Heart right ventricle (tissue), 16 donors: Measurements from ENCODE around the gene ANAPC7. TPM values are rescaled to one million over a fixed set of nuclear protein-coding genes. Genes with fewer than 3 reads are reported as not detected.
"Not testable (repeated sequence)": the region's sequence is repeated elsewhere in the genome, so short reads cannot be mapped to it uniquely, and the experiment has no call there.

ENCODE experiments used
- ATAC-seq, 8 donors: fragments of 200-7000 bp; cut with Tn5 transposase; one replicate each; pipeline ENCODE4 v1.9.1; 2020; ENCODE audit warnings: mild to moderate bottlenecking in 8 of 8, moderate library complexity in 8 of 8, moderate number of reproducible peaks in 1 of 8
- DNase-seq, 2 donors: peaks; one replicate each; pipeline ENCODE4 v3.0.0-alpha.2; 2020
- H3K27ac ChIP-seq, 10 donors: fragments of 200-600 bp; sonication (generic) in 2 of 10; one replicate each; pipeline versions ENCODE4 v1.5.0 to v1.8.0; 2020 to 2022; ENCODE audit warnings: mild to moderate bottlenecking in 3 of 10
- H3K27me3 ChIP-seq, 7 donors: fragments of 200-600 bp; one replicate each; pipeline ENCODE4 v1.8.0; 2021 to 2022; ENCODE audit warnings: mild to moderate bottlenecking in 2 of 7
- H3K36me3 ChIP-seq, 9 donors: fragments of 200-600 bp; sonication (generic) in 1 of 9; one replicate each; pipeline versions ENCODE4 v1.5.0 to v1.8.0; 2020 to 2022; ENCODE audit warnings: mild to moderate bottlenecking in 2 of 9
- H3K4me1 ChIP-seq, 9 donors: fragments of 200-600 bp; sonication (generic) in 1 of 9; one replicate each; pipeline versions ENCODE4 v1.5.0 to v1.8.0; 2020 to 2022; ENCODE audit warnings: mild to moderate bottlenecking in 4 of 9
- H3K4me3 ChIP-seq, 10 donors: fragments of 200-600 bp; sonication (generic) in 2 of 10; one replicate each; pipeline versions ENCODE4 v1.5.0 to v1.8.0; 2020 to 2022; ENCODE audit warnings: mild to moderate bottlenecking in 7 of 10, moderate library complexity in 2 of 10
- H3K9me3 ChIP-seq, 11 donors: fragments of 200-600 bp in 10 of 11; sonication (generic) in 2 of 11; one replicate each; pipeline versions ENCODE4 v1.5.0 to v1.8.0; 2013 to 2022; ENCODE audit warnings: mild to moderate bottlenecking in 2 of 11, control low read depth in 1 of 11, moderate library complexity in 1 of 11
- WGBS, 2 donors: extraction: QIAGEN DNeasy Blood & Tissue Kit; methylation state at CpG; one replicate each; pipeline ENCODE4 v1.1.7; 2013; ENCODE audit warnings: inconsistent platforms in 1 of 2; 5-methylcytosine and 5-hydroxymethylcytosine counted together
- intact Hi-C, 10 donors: fragments of 100-400 bp; cut with DNase I; formaldehyde crosslinking; loops; one replicate each; pipeline versions ENCODE4 v1.11.1 to v1.14.2; 2022
- polyA plus RNA-seq, 2 donors: library from polyadenylated mRNA; stranded (reverse); fragments of 200-250 nt; gene quantifications; one replicate each; pipeline ENCODE4 v1.2.3, GENCODE V29; 2013
- total RNA-seq, 10 donors: library from RNA; stranded (reverse); fragmentation: NEBNext Ultra II Directional in 3 of 10; extraction: Animal tissue kit (Norgen Biotek cat#: 25700) in 3 of 10; gene quantifications; one replicate each; pipeline versions ENCODE4 v1.2.1 to v1.2.4, GENCODE V29; 2021 to 2023
- TF ChIP-seq, protein P1 (sequence below), 9 donors: fragments of 200-600 bp; sonication (generic) in 2 of 9; IDR thresholded peaks; one replicate each; pipeline versions ENCODE4 v1.5.0 to v1.8.0; 2021 to 2022; ENCODE audit warnings: antibody characterized with exemption in 9 of 9, mild to moderate bottlenecking in 5 of 9, moderate library complexity in 1 of 9
- donor health status: Arrhythmogenic right ventricular cardiomyopathy.
- donor health status: ischemic (EF 13 %, LVEDD 7.1; RV severe dilation, severe dysfunction).
- donor health status: healthy with polysubstance abuse.
- donor health status: DM: no; HTN: yes; CAD: no.
- donor health status: DM: no; HTN: no; CAD: no.
- donor health status: ischemic (EF 25% LVEDD 6.9; RV normal size, moderate dysfunction).
- donor health status: ischemic (EF 25% LVEDD 5.7; RV mildly dilated, moderate dysfunction).
- donor health status: healthy.
- donor health status: DM: yes; HTN: yes; CAD: no.
- donor health status: Ischemic cardiomyopathy.
- donor health status: ischemic (EF 35%, LVEDD 5.7; RV mildly dilated, moderate dysfunction).
- donor health status: nonischemic (EF 11% LVEDD 7.7; RV severe dilation, severe dysfunction).
- donor health status: DM: yes; HTN: yes; CAD: no.
- donor health status: PGD.
- donor health status: ischemic (EF 29% LVEDD 5.4; RV normal size, mild dysfunction).
- donor health status: nonischemic (EF 23%, LVEDD 6.1; RV moderate dilation, normal function).

The ANAPC7 gene
- total and polyA plus RNA-seq, 12 donors: 28.9 to 54.6 (median 35.3) TPM

DNA sequence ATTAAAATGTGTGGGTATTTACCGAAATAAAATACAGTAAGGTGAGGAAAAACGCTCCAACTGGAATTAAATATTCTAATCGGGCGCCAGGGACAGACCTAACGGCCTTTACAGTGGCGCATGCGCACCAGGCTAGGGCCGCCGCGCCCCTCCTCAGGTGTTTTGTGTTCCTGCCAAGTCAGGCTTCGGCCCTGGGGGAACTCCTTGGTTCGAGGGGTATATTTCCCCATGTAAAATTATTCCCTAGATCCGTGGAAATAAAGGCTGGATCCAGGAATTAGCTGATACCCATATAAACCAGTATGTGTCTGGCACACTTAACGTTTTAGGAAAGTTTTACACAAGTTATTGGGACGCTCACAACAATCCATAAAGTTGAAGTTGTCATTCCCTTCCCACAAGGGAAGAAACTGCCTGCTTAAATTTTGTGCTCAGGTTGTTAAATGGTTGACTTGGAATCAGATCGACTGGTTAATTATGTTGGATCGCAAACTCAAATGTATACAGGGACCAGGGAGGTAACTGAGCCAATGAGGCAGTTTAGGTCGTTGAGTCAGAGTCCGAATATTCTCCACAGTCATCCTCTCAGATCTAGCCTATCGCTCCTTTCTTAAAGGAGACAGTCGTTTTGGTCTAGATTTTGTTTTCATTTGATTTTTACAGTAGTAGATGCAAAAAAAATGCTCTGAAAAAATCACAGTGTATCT lies 621 bp upstream of the ANAPC7 start:
- intact Hi-C loops: no loop called here
- DNase-seq: peak; percentile 73 to 77
- Histone ChIP-seq H3K9me3 (no peaks in the 10 kb centered on the region), H3K4me3 (peak overlapping the region; percentile 75 to 99 (median 90)), H3K27me3 (no peaks in the 10 kb centered on the region), H3K27ac (peak overlapping the region; percentile 90 to 99 (median 94)), H3K36me3 (peaks cover 0 to 21% (median 12%) of the 10 kb centered on the region in 9 donors), H3K4me1 (peaks cover 3 to 28% (median 16%) of the 10 kb centered on the region in 9 donors)
- ATAC-seq: peak; percentile 62 to 90 (median 81)
- TF ChIP-seq, protein P1, sequence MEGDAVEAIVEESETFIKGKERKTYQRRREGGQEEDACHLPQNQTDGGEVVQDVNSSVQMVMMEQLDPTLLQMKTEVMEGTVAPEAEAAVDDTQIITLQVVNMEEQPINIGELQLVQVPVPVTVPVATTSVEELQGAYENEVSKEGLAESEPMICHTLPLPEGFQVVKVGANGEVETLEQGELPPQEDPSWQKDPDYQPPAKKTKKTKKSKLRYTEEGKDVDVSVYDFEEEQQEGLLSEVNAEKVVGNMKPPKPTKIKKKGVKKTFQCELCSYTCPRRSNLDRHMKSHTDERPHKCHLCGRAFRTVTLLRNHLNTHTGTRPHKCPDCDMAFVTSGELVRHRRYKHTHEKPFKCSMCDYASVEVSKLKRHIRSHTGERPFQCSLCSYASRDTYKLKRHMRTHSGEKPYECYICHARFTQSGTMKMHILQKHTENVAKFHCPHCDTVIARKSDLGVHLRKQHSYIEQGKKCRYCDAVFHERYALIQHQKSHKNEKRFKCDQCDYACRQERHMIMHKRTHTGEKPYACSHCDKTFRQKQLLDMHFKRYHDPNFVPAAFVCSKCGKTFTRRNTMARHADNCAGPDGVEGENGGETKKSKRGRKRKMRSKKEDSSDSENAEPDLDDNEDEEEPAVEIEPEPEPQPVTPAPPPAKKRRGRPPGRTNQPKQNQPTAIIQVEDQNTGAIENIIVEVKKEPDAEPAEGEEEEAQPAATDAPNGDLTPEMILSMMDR (IDR thresholded peaks at IDR 0.05): no peak
- WGBS, 2 donors: 21 to 23% methylated on average over 21 of the region's 21 CpGs

DNA sequence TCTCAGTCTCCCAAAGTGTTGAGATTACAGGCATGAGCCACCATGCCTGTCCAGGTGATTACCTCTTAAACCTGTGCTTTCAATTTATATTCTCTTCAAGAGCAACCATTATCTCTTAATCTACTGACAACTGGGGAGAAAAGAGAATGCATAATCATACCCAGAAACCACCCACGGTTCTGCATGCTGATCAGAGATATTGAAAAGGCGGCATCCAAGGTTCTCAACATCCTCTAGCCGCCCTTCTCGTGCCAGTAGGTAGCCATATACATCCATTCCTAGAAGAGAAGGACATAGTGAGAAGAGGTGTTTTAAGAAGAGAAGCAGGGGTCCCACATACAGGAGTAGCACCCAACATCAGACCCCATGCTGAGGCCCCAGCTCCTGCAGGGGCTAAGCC lies 20.8 kb downstream of the ANAPC7 start:
- DNase-seq: no peak
- no peak for ATAC-seq
- 94 to 97% methylated on average over 4 of the region's 4 CpGs for WGBS, 2 donors
- Histone ChIP-seq H3K36me3 (peaks cover under 1 to 97% (median 74%) of the 10 kb centered on the region in 9 donors), H3K4me3 (no peak overlapping the region), H3K9me3 (no peaks in the 10 kb centered on the region), H3K4me1 (peaks cover 0 to 27% (median 0%) of the 10 kb centered on the region in 9 donors), H3K27me3 (no peaks in the 10 kb centered on the region), H3K27ac (no peak overlapping the region)
- intact Hi-C loops: no loop called here
- TF ChIP-seq, protein P1 (IDR thresholded peaks at IDR 0.05): no peak

DNA sequence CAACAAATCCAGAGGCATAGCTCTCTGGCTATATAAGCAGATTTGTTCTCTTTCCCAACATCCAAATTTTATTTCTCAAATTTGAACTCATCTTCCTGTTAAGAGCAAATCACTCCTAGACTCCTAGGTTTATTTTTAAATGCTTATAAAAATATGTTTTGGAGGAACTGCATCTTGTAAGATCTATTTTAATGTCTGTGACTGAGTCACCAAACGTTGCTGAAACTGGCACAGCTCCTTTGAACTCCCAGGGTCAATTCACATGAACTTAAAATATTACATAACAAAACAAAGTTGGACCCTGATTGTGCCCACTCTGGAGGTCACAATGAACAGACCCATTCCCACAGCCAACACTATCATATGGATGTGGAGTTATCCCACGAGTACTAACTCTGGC lies 23.9 kb downstream of the ANAPC7 start:
- Histone ChIP-seq H3K9me3 (no peaks in the 10 kb centered on the region), H3K27ac (peak overlapping the region in 5 of 10 donors; percentile 22 to 59 (median 45)), H3K27me3 (no peaks in the 10 kb centered on the region), H3K36me3 (peaks cover 0 to 99% (median 64%) of the 10 kb centered on the region in 9 donors), H3K4me3 (no peak overlapping the region), H3K4me1 (peaks cover 0 to 28% (median 0%) of the 10 kb centered on the region in 9 donors)
- DNase-seq (no peak), ATAC-seq (peak in 2 of 8 donors; percentile 32 to 33)
- intact Hi-C loops: no loop called here
- TF ChIP-seq, protein P1 (IDR thresholded peaks at IDR 0.05): no peak
- 54 to 58% methylated on average over 2 of the region's 2 CpGs for WGBS, 2 donors

DNA sequence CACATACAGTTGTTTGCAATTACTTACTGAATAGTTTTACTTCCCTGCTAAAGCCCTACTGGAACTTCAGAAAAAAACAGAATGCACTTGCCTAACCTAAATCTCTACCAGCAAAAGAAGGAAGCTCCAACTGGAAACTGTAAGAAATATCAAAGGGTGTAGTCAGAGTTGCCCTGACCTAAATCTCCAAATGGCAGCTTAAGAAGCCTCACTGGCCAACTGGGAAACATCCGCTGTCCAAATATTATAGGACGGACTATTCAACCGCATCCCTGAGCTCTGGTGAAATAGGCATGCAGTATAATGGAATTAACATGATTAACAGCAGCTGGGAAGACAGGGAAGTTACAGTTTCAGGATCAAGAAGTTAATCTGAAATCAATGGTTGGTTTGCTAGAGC lies 24.3 kb downstream of the ANAPC7 start:
- DNase-seq (no peak), ATAC-seq (no peak)
- H3K4me1 ChIP-seq: peaks cover 0 to 23% (median 1%) of the 10 kb centered on the region in 9 donors
- H3K27ac ChIP-seq: peak overlapping the region in 3 of 10 donors; percentile 45 to 59 (median 49)
- WGBS, 2 donors: 88 to 96% methylated on average over 3 of the region's 3 CpGs
- H3K4me3 ChIP-seq: no peak overlapping the region
- H3K27me3 ChIP-seq: no peaks in the 10 kb centered on the region
- no peaks in the 10 kb centered on the region for H3K9me3 ChIP-seq
- TF ChIP-seq, protein P1 (IDR thresholded peaks at IDR 0.05): no peak
- peaks cover 0 to 99% (median 64%) of the 10 kb centered on the region in 9 donors for H3K36me3 ChIP-seq
- intact Hi-C loops: no loop called here

DNA sequence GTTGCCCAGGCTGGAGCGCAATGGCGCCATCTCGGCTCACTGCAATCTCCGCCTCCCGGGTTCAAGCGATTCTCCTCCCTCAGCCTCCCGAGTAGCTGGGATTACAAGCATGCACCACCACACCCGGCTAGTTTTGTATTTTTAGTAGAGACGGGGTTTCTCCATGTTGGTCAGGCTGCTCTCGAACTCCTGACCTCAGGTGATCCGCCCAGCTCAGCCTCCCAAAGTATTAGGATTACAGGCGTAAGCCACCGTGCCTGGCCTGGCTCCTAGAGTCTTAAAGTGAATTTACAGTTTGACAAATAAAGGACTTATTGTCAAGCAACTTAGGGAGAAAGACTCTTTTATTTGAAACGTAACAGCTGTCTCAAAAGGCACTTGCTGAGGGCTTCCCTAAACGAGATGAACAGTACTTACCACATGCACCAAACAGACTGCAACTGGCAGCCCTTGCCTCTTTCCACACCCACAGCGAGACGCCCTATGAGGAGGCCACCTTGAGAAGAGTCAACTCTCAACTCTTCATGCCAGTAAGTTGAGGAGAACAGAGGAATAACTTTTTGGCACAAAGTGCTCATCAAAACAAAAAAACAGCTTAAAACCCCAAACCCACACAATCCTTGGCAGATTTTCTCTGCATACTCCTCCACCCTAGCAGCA lies 25.2 kb downstream of the ANAPC7 start:
- Histone ChIP-seq H3K27ac (peak overlapping the region in 2 of 10 donors; percentile 49 to 59), H3K36me3 (peaks cover 0 to 100% (median 65%) of the 10 kb centered on the region in 9 donors), H3K4me1 (peaks cover 0 to 31% (median 11%) of the 10 kb centered on the region in 9 donors)
- ATAC-seq, intact Hi-C loops, H3K27me3 ChIP-seq, H3K4me3 ChIP-seq, DNase-seq, H3K9me3 ChIP-seq: not testable (repeated sequence)
- WGBS, 2 donors: 88% methylated on average over 17 of the region's 17 CpGs
